Esophagus squamous epithelium (tissue), 4 donors: ENCODE results near the gene EMILIN2.

Experiments
- CTCF ChIP-seq, 6 experiments: fragments of 450-650 bp in 4 of 6; fragments of 200-600 bp in 2 of 6; sonication (generic) in 2 of 6; IDR thresholded peaks; one replicate each; pipeline ENCODE4 v1.5.1; 2016 to 2019; ENCODE audit warnings: antibody characterized with exemption in 6 of 6, mild to moderate bottlenecking in 4 of 6, moderate library complexity in 4 of 6
- POLR2A ChIP-seq, 4 donors: fragments of 450-650 bp; IDR thresholded peaks; one replicate each; pipeline ENCODE4 v1.6.1; 2017; ENCODE audit warnings: antibody characterized with exemption in 4 of 4, mild to moderate bottlenecking in 4 of 4, moderate library complexity in 3 of 4

- TF ChIP-seq CTCF (IDR thresholded peaks at IDR 0.05) = no peak
- no peak for TF ChIP-seq POLR2A (IDR thresholded peaks at IDR 0.05)
Observed at GRCh38 chr18:2920027-2920426, 73.2 kb downstream of the EMILIN2 start.
